GM12892 (cell line): ENCODE results near the gene RPL37.

Experiments used
- POLR2A ChIP-seq: IDR thresholded peaks from 2 replicates; pipeline ENCODE4 v1.6.1; 2011; ENCODE audit warnings: low read depth, low read length, control low read depth
- POLR2AphosphoS5 ChIP-seq: IDR thresholded peaks from 2 replicates; pipeline ENCODE4 v1.6.1; 2011; ENCODE audit warnings: low read depth, low read length, control low read depth

GRCh38 chr5:40875958-40876357 is 40.9 kb upstream of the RPL37 start:
- TF ChIP-seq POLR2AphosphoS5 (no peak), POLR2A (no peak)
